HEK293 (cell line): Measurements from ENCODE around the gene VGLL4.

Source experiments
- IKZF3 ChIP-seq: fragments of 450-650 bp; IDR thresholded peaks from 2 replicates; pipeline ENCODE4 v1.5.0; 2018; ENCODE audit warnings: missing biosample characterization, mild to moderate bottlenecking, missing genetic modification characterization, moderate library complexity
- KLF7 ChIP-seq: fragments of 450-650 bp; formaldehyde crosslinking; IDR thresholded peaks from 2 replicates; pipeline ENCODE4 v1.5.1; 2016; ENCODE audit warnings: missing biosample characterization, missing genetic modification characterization, borderline replicate concordance
- MZF1 ChIP-seq: fragments of 450-650 bp; formaldehyde crosslinking; IDR thresholded peaks from 2 replicates; pipeline ENCODE4 v1.5.1; 2017; ENCODE audit warnings: missing biosample characterization, missing genetic modification characterization, borderline replicate concordance
- REPIN1 ChIP-seq: fragments of 450-650 bp; formaldehyde crosslinking; IDR thresholded peaks from 2 replicates; pipeline ENCODE4 v1.5.1; 2017; ENCODE audit warnings: missing biosample characterization, missing genetic modification characterization, low read depth
- SALL2 ChIP-seq: fragments of 450-650 bp; formaldehyde crosslinking; IDR thresholded peaks from 2 replicates; pipeline ENCODE4 v1.5.0; 2017; ENCODE audit warnings: missing biosample characterization, mild to moderate bottlenecking, missing genetic modification characterization, borderline replicate concordance
- WT1 ChIP-seq: fragments of 450-650 bp; formaldehyde crosslinking; IDR thresholded peaks from 2 replicates; pipeline ENCODE4 v1.5.1; 2016; ENCODE audit warnings: missing biosample characterization, missing genetic modification characterization
- ZBTB11 ChIP-seq: fragments of 450-650 bp; formaldehyde crosslinking; conservative IDR thresholded peaks from 2 replicates; pipeline ENCODE4 v1.5.1; 2016; ENCODE audit warnings: low read depth, missing biosample characterization, missing genetic modification characterization
- ZBTB6 ChIP-seq: fragments of 450-650 bp; formaldehyde crosslinking; IDR thresholded peaks from 2 replicates; pipeline ENCODE4 v1.5.1; 2017; ENCODE audit warnings: missing biosample characterization, missing genetic modification characterization
- ZNF174 ChIP-seq: fragments of 450-650 bp; formaldehyde crosslinking; IDR thresholded peaks from 2 replicates; pipeline ENCODE4 v1.5.0; 2017; ENCODE audit warnings: missing biosample characterization, mild to moderate bottlenecking, missing genetic modification characterization
- ZNF19 ChIP-seq: fragments of 450-650 bp; formaldehyde crosslinking; IDR thresholded peaks from 2 replicates; pipeline ENCODE4; 2016; ENCODE audit warnings: missing biosample characterization, missing genetic modification characterization, low read depth
- ZNF202 ChIP-seq: fragments of 450-650 bp; formaldehyde crosslinking; IDR thresholded peaks from 2 replicates; pipeline ENCODE4 v1.5.1; 2016; ENCODE audit warnings: missing biosample characterization, missing genetic modification characterization, borderline replicate concordance
- ZNF248 ChIP-seq: fragments of 450-650 bp; formaldehyde crosslinking; IDR thresholded peaks from 2 replicates; pipeline ENCODE4 v1.5.1; 2017; ENCODE audit warnings: missing biosample characterization, missing genetic modification characterization
- ZNF521 ChIP-seq: fragments of 450-650 bp; formaldehyde crosslinking; IDR thresholded peaks from 2 replicates; pipeline ENCODE4 v1.5.1; 2017; ENCODE audit warnings: missing biosample characterization, mild to moderate bottlenecking, missing genetic modification characterization
- ZNF530 ChIP-seq: fragments of 450-650 bp; formaldehyde crosslinking; IDR thresholded peaks from 2 replicates; pipeline ENCODE4 v1.5.1; 2016; ENCODE audit warnings: low read depth, missing biosample characterization, missing genetic modification characterization
- ZNF548 ChIP-seq: fragments of 450-650 bp; formaldehyde crosslinking; IDR thresholded peaks from 2 replicates; pipeline ENCODE4 v1.5.1; 2016; ENCODE audit warnings: missing biosample characterization, missing genetic modification characterization
- ZNF558 ChIP-seq: fragments of 450-650 bp; formaldehyde crosslinking; IDR thresholded peaks from 2 replicates; pipeline ENCODE4 v1.5.1; 2016; ENCODE audit warnings: missing biosample characterization, missing genetic modification characterization
- ZNF560 ChIP-seq: fragments of 450-650 bp; formaldehyde crosslinking; IDR thresholded peaks from 2 replicates; pipeline ENCODE4 v1.5.1; 2017; ENCODE audit warnings: missing biosample characterization, missing genetic modification characterization, borderline replicate concordance
- ZNF585B ChIP-seq: fragments of 450-650 bp; formaldehyde crosslinking; IDR thresholded peaks from 2 replicates; pipeline ENCODE4 v1.5.1; 2016; ENCODE audit warnings: missing biosample characterization, missing genetic modification characterization
- ZNF600 ChIP-seq: fragments of 450-650 bp; formaldehyde crosslinking; IDR thresholded peaks from 2 replicates; pipeline ENCODE4 v1.5.1; 2016; ENCODE audit warnings: missing biosample characterization, missing genetic modification characterization
- ZNF660 ChIP-seq: fragments of 450-650 bp; IDR thresholded peaks from 2 replicates; pipeline ENCODE4 v1.5.1; 2018; ENCODE audit warnings: missing biosample characterization, mild to moderate bottlenecking, missing genetic modification characterization
- ZNF701 ChIP-seq: fragments of 450-650 bp; formaldehyde crosslinking; IDR thresholded peaks from 2 replicates; pipeline ENCODE4 v1.5.1; 2016; ENCODE audit warnings: missing biosample characterization, missing genetic modification characterization
- ZNF704 ChIP-seq: fragments of 450-650 bp; formaldehyde crosslinking; IDR thresholded peaks from 2 replicates; pipeline ENCODE4 v1.5.1; 2016; ENCODE audit warnings: missing biosample characterization, missing genetic modification characterization
- ZNF837 ChIP-seq: fragments of 450-650 bp; formaldehyde crosslinking; IDR thresholded peaks from 2 replicates; pipeline ENCODE4 v1.5.1; 2016; ENCODE audit warnings: missing biosample characterization, missing genetic modification characterization
- TF ChIP-seq, protein P1 (sequence below): fragments of 450-650 bp; formaldehyde crosslinking; optimal IDR thresholded peaks from 2 replicates; pipeline ENCODE3; 2016; ENCODE audit warnings: missing biosample characterization, mild to moderate bottlenecking, missing genetic modification characterization
- TF ChIP-seq, protein P2 (sequence below): fragments of 450-650 bp; formaldehyde crosslinking; IDR thresholded peaks from 2 replicates; pipeline ENCODE4 v1.5.1; 2016; ENCODE audit warnings: missing biosample characterization, missing genetic modification characterization
- TF ChIP-seq, protein P3 (sequence below): fragments of 450-650 bp; formaldehyde crosslinking; IDR thresholded peaks from 2 replicates; pipeline ENCODE4 v1.5.1; 2016; ENCODE audit warnings: missing biosample characterization, missing genetic modification characterization

VGLL4 gene

DNA sequence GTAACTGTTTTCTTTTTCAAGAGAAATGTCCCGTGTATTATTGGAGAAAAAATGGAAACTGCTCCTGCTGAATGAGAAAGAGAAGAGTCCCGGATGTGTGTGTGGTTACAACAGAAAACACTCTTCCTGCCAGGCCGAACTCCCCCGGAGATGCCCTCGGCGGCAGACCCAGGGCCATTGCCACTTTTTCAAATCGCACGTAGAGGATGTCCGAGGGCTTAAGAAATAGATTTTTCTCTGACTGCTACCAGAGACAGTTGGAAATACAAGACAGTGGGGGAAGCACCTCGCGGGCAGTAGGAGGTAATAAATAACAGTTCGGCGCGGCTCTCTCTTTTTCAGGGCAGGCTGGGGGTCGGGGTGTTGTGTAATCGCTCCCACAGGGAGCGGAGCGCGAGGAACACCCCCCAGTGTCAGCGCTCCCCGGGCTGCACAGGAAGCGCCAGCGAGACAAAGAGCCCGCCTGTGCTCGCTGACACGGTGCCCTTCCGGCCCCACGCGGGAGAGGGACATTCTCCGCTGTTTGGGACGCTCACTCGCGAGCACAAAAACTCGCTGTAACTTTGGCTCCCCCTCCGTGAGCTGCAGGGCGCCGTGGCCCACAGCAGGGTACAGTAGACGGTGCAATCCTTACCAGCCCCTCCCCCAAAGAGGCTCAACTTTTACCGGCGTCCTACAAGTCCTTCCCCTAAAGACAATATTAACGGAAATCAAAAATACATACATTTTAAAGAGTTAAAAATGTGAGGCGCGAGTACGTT, 1.1 kb downstream of the VGLL4 start (continued):
- TF ChIP-seq ZBTB11 (tag by site-specific recombination): peak; percentile 94
- TF ChIP-seq ZNF837: no peak
- TF ChIP-seq ZBTB6 (tag by site-specific recombination): no peak
- no peak for TF ChIP-seq ZNF548 (tag by site-specific recombination)
- TF ChIP-seq ZNF660: 0 out of 2 replicates have a peak, but pooled peaks have one; percentile 23
- no peak; the same call in 1 of the 2 replicates for TF ChIP-seq ZNF600 (tag by site-specific recombination)
- TF ChIP-seq KLF7 (tag by site-specific recombination): no peak
- TF ChIP-seq IKZF3 (tag by site-specific recombination): peak; percentile 73
- no peak for TF ChIP-seq ZNF560
- no peak for TF ChIP-seq ZNF174 (tag by site-specific recombination)
- TF ChIP-seq SALL2: no peak
- TF ChIP-seq MZF1 (tag by site-specific recombination): 0 out of 2 replicates have a peak, but pooled peaks have one; percentile 11
- no peak for TF ChIP-seq ZNF585B (tag by site-specific recombination)
- no peak for TF ChIP-seq ZNF202 (tag by site-specific recombination)
- no peak for TF ChIP-seq ZNF19 (tag by site-specific recombination)
- no peak for TF ChIP-seq ZNF248 (tag by site-specific recombination)
- TF ChIP-seq, protein P1, sequence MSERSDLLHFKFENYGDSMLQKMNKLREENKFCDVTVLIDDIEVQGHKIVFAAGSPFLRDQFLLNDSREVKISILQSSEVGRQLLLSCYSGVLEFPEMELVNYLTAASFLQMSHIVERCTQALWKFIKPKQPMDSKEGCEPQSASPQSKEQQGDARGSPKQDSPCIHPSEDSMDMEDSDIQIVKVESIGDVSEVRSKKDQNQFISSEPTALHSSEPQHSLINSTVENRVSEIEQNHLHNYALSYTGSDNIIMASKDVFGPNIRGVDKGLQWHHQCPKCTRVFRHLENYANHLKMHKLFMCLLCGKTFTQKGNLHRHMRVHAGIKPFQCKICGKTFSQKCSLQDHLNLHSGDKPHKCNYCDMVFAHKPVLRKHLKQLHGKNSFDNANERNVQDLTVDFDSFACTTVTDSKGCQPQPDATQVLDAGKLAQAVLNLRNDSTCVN: peak; percentile 60
- TF ChIP-seq ZNF704 (tag by site-specific recombination): no peak
- TF ChIP-seq ZNF558 (tag by site-specific recombination): no peak
- TF ChIP-seq ZNF530: no peak
- no peak for TF ChIP-seq ZNF701 (tag by site-specific recombination)
- 0 out of 2 replicates have a peak, but pooled peaks have one; percentile 14 for TF ChIP-seq WT1 (tag by site-specific recombination)
- TF ChIP-seq REPIN1 (tag by site-specific recombination): no peak
- TF ChIP-seq ZNF521 (tag by site-specific recombination): no peak
- TF ChIP-seq, protein P2, sequence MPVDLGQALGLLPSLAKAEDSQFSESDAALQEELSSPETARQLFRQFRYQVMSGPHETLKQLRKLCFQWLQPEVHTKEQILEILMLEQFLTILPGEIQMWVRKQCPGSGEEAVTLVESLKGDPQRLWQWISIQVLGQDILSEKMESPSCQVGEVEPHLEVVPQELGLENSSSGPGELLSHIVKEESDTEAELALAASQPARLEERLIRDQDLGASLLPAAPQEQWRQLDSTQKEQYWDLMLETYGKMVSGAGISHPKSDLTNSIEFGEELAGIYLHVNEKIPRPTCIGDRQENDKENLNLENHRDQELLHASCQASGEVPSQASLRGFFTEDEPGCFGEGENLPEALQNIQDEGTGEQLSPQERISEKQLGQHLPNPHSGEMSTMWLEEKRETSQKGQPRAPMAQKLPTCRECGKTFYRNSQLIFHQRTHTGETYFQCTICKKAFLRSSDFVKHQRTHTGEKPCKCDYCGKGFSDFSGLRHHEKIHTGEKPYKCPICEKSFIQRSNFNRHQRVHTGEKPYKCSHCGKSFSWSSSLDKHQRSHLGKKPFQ (tag by site-specific recombination): no peak
- TF ChIP-seq, protein P3, sequence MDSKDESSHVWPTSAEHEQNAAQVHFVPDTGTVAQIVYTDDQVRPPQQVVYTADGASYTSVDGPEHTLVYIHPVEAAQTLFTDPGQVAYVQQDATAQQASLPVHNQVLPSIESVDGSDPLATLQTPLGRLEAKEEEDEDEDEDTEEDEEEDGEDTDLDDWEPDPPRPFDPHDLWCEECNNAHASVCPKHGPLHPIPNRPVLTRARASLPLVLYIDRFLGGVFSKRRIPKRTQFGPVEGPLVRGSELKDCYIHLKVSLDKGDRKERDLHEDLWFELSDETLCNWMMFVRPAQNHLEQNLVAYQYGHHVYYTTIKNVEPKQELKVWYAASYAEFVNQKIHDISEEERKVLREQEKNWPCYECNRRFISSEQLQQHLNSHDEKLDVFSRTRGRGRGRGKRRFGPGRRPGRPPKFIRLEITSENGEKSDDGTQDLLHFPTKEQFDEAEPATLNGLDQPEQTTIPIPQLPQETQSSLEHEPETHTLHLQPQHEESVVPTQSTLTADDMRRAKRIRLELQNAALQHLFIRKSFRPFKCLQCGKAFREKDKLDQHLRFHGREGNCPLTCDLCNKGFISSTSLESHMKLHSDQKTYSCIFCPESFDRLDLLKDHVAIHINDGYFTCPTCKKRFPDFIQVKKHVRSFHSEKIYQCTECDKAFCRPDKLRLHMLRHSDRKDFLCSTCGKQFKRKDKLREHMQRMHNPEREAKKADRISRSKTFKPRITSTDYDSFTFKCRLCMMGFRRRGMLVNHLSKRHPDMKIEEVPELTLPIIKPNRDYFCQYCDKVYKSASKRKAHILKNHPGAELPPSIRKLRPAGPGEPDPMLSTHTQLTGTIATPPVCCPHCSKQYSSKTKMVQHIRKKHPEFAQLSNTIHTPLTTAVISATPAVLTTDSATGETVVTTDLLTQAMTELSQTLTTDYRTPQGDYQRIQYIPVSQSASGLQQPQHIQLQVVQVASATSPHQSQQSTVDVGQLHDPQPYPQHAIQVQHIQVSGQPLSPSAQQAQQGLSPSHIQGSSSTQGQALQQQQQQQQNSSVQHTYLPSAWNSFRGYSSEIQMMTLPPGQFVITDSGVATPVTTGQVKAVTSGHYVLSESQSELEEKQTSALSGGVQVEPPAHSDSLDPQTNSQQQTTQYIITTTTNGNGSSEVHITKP (tag by site-specific recombination): peak; percentile 82
